DMS79 (cell line): ENCODE results near the gene KRT80.

Experiments used
- DNase-seq: peaks from one replicate; lab custom pipeline; 2025; lab: John Stamatoyannopoulos, UW

The KRT80 gene

DNA sequence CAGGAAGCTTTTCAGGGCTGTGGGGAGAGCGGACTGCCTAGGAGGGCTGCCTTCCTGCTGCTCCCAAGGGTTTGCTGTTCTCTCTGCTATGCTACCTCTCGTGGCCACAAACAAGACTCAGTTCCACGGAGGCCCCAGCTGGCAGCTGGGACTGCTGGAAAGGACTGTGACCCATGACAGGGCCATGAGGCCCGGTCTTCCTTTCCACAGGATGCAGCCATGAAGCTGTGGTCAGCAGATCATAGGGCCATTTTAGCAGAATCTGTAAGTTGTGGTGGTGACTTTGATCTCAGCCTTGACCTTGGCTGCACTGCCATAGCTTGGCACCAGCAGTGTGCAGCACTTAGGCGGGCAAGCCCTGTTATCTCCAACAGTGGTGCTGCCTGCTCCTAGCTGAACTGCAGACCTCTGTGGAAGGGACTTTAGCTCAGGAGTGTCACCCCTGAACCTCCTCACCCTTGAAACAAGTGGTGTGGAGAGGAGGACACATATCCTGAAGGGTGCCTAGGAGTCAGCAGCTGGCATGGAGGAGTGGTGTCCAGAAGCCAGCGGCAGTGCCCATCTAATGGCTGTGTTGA is 12.3 kb downstream of the KRT80 start:
- DNase-seq = no peak

DNA sequence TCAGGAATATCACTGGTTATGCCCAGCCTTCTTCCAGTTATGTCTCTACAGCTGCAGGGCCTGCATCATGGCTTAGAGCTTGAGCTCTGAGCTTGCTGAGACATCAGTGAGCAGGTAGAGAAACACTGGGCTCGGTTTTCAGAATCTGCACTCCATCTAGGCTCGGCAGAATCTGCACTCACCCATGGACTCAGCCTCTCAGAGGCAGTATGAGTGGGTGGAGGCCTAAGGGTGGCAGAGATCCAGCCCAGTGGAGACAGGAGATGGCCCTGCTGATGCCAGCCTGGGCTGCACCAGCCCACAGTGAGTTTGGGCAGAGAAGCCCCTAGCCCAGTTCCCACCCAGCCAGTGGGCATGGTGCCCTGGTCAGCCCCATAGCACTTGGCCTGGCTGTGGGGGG is 12.8 kb downstream of the KRT80 start:
- DNase-seq = no peak

DNA sequence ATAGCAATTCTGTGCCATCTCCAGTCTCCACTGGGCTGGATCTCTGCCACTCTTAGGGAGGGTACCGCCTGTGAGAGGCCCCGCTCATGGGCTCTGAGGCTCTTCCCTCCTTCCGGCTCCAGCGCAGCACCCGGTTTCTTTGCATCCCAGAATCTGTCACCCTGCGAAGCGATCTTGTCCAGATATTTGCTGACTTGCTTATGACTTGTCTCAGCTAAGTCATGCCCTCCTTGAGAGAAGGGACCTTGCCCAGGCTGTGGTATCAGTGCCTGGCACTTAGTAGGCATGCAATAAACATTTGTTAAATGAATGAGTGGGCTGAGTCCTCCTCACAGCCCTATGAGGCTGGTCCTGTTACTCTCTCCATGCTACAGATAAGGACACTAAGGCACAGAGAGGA is 13.4 kb downstream of the KRT80 start:
- no peak for DNase-seq

DNA sequence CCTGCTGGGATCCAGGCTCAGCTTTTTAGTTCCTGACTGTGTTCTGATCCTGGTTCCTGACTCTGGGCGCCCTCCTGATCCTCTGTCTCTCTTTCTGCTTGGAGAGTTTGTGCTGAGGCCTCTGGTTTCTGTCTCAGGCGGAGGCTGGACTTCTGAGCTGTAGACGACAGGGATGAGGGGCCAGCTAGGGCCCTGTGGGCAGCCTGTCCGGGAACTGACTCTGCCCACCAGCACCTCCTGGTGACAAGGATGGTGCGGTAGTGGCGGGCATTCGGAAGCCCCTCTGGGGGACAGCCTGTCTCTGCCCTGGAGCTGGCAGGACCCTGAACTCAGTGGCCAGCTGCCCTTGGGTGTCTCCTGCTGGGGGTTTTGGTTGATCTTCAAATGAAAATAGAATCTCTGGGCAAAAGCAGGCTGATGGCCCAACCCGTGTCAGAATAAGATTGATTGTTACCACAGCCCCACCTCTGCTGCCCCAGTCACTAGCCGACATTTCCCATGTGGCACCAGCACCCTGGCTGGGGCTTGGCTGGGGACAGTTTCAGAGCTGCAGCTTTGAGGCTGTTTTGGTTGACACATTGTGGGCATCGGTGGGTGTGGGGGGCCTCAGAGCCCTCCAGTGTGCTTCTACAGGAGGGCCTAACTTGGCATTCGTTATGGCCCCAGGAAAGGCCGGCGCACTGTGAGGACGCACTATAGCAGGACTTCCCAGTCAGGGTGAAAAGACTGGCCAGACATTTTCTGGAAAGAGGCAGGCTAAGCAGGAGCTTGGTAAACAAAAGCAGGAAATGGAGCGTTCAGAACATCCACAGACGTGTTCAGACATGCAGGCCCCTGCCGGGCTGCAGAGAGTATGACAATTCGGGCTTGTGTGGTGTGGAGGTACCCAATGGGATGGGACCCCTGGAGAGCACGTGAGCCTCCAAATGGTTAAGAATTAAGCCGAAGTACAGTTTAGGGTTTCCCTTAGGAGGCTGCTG is 16.2 kb downstream of the KRT80 start:
- DNase-seq = peak; percentile 84

DNA sequence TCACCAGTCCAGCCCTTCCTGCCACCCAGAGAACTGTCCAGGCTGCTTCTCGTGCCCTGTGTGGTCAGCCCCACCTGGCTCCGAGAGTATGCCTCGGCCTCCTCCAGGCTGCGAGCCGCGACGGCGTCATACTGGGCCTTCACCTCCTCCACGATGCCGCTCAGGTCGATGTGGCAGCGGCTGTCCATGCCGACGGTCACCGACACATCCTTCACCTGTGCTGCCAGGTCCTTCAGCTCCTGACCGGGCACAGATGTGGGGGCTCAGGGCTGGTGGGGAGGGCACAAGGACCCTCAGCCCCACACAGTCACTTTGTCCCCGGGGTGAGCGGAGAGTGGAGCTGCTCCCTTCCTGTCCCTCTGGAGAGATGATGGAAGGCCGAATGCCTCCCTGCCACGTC is 18.3 kb downstream of the KRT80 start:
- no peak for DNase-seq

DNA sequence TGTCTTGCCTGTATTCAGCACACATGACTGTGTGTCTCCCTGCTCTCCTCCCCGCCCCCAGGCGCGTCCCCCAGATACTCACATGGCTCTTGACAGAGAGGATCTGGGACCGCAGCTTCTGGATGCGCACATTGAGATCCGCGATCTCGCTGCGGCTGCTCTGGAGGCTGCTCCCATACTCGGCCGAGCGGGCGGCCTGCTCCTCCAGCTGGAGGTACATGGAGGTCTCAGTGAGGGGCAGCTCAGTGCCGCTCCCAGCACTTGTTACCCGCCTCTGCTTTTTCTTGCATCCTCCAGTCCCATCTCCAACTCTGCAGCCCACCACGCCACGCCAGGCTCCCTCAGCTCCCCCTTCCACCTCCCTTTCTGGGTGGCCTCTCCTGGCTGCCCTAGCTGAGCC is 18.9 kb downstream of the KRT80 start:
- DNase-seq = no peak

DNA sequence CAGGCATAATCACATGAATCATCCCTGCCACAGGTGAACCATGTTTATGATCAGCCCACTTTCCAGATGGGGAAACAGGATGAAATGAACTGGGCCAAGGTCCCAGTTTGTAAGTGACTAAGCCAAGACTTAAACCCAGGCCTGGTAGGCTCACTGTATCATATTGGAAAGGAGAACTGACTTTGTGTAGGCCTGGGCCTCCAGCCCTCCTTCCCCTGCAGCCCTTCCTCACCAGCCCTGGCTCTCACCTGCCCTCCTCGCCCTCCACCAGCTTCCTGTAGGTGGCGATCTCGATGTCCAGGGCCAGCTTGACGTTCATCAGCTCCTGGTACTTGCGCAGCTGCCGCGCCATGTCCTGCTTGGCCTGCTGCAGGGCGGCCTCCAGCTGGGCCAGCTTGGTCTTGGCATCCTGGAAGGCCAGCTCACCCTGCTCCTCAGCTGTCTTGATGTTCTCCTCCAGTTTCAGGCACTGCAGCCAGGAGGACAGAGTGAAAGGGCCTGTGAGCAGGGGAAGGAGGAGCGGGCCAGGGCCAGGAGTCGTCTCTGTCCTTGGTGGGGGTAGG is 19.8 kb downstream of the KRT80 start:
- no peak for DNase-seq

DNA sequence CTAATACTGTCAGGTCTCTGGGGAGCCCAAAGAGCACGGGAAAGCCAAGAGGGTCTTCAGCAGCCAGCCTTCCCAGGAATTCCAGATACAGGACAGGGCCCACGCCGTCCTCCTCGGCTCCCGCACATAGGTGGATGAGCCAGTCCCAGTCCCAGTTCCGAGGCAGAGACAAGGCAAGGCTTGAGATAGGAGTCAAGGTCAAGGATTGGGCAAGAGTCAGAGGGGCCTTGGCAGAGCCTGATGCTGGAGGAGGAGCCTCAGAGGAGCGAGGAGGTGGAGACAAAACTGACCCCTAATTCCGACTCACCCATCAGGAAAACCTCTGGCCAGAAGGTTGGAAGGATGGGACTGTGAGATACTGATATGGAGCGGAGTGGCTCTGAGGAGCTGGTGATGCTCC is 21.0 kb downstream of the KRT80 start:
- DNase-seq = no peak

DNA sequence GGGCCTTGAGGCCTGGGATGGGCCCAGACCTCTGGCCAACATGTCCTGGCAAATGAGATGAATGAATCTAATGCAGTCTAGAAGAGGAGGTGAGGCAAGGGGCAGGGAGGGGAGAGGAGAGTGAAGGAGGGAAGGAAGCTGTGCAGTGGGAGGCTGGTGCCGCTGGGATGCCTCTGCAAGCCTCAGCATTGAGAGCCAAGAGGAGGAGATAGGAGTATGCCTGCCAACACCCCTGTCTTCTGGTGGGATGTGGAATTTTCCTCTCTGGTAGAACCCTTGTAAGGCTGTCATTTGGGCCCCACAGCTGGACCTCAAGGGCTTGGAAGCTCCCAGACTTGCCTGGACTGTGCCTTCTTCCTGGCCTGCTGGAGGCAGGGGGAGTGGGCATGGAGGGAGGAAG is 21.9 kb downstream of the KRT80 start:
- no peak for DNase-seq

DNA sequence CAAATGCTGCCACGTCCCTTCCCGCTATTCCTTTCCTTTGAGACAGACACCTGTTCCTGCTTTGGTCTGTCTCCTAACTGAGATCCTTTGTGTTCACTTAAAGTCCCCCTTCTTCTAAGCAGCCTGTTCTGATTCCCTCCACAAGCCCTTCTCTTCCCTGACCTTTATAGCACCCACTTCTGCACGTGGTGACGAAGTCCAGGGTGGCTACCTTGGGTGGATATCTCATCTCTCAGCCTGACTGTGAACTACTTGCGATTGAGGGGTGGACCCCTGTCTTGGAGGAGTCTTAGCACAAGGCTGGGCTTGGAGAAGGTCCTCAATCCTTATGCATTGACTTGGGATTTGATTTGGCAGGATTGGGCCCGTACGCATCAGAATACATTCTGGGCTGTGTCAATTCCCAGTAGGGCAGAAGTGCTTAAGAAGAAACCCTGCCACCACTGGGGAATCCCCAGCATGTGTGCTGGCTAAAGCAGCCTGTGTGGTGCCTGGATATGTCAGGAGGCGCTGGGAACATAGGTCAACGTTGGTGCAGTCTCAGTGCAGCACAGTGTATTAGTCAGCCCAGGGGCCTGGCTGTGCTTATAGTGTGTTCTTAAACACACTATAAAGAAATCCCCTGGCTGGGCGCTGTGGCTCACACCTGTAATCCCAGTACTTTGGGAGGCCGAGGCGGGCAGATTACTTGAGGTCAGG is 23.6 kb downstream of the KRT80 start:
- DNase-seq = no peak

DNA sequence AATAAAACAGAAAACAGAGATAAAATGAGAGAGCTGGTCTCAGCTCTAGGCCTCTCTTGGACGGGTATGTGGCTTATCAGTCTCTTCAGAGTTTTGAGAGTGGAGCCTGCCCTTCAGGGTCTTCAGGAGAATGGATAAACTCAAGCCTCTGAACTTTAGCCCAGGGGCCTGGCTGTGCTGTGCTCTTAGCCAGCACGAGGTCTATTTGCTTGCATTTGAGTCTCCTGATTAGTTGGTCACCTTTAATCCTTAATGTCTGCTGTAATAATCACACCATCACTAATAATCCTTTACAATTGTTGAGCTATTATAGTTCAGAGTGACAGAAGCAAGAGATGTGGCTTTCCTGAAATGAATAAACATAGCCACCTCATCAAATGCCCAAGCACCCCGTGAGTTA is 24.3 kb downstream of the KRT80 start:
- no peak for DNase-seq

DNA sequence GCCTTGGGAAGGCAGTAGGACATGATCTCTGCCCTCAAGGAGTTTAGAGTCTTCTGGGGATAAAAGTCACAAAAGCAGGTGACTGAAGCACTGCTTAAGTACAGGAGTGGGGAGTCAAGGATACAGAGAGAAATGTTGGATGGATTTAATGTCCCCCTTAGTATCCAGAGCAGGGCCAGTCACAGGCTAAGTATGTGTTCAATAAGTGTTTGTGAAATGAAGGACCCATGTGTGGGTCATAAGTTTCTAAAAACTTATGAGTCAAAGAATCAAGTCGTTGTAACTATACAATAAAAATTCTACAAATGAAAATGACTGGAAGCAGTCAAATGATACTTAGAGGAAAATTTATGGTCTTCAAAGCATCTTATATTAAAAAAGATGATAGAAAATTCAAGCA is 25.1 kb downstream of the KRT80 start:
- no peak for DNase-seq

DNA sequence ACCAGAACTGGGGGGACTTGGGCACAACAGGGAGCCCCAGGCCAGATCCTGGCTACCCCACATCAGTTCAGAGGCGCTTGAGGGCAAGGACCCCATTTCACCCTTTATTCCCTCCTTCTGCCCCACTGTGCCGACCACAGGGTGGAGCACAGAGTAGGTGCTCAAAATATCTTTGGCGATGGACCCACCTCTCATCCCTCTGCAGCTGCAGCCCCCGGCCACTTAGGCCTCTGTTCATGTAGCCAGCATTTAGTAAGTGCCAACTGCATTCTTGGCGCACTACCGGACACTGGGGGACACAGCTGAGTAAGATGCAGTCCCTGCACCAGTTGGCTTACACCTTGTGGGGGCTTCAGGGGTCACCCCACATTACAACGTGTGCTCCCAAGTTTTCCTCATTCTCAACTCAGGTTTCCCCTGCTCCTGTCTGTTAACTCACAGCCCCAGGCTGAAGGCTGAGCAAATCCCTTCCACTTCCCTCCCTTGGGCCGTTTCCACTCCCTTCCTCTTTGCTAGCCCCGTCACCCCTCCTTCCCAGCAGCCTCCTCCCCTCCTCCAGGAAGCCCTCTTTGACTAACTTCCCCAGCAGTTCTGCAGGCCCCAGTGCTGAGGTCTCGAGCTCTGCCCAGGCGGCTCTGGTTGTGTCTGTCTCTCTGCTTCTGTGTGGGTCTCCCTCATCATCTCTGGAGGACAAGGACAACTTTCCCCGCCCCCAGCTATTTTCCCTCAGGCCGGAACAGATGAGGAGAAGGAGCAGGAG is 26.5 kb downstream of the KRT80 start:
- DNase-seq = no peak

DNA sequence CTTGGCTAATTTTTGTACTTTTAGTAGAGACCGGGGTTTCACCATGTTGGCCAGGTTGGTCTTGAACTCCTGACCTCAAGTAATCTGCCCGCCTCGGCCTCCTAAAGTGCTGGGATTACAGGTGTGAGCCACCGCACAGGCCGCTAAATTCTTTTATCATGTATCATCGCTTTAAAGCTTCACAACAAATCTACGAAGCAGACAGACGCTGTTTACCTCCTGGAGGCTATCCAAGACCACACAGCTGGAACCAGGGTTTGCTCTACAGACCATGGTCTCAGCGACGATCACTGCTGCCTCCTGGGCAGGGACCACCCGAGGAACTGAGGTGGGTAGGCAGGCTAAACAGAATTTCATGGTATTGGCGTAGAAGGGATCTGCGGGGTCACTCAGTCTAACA is 27.2 kb downstream of the KRT80 start:
- DNase-seq = no peak

DNA sequence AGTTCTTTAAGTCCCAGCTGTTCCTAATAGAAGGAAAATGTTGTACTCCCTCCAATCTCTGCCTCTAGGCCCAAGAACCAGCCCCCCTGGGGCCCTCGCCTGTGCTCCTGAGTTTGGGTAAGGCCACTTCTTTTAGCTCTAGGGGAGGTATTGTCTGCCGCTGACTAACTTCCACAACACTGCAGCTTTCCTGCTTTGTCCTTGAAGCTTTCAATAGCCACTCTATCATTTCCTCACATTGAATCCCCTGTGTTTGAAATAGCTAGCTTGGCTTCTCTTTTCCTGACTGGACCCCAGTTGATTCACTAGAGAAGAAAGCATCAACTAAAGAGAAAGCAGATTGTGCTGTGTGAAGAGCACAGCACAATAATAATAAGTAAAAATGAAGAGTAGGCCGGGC is 28.8 kb downstream of the KRT80 start:
- no peak for DNase-seq

DNA sequence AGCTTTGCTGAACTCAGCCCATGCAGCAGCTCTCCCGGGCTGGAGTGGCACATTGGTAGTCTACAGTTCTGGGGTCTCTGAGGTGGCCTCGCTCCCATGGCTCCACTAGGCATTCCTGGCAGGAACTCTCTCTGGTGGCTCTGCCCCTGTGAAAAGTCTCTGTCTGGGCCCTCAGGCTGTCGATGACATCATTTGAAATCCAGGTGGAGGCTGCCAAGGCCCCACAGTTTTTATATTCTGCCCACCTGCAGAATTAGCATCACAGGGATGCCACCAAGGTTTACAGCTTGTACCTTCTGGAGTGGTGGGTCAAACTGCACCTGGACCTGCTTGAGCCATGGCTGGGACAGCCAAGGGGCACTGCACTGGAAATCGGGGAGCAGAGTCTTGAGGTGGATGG is 31.6 kb downstream of the KRT80 start:
- no peak for DNase-seq

DNA sequence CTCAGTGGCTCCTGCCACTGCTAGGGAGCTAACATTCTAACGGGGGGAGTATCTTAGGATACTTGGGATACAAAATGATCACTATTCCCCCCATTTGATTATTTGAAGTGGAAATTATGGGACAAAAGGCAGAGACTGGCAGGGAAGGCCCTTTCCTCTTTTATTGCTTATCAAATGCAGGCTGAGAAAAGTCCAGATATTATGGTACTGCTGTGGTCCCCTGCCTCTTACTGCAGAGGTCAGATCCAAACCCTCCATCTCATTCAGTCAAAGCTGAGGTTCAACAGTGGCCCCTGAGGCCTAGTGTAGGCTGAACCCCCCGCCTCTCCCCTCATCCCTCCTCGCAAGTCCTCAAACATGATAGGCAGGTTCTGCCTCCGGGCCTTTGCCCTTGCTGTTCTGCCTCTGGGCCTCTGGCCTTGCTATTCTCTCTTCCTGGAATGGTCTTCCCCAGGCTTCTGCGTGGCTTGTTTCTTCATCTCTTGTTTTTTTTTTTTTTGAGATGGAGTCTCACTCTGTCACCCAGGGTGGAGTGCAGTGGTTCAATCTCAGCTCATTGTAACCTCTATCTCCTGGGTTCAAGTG is 34.2 kb downstream of the KRT80 start:
- no peak for DNase-seq

DNA sequence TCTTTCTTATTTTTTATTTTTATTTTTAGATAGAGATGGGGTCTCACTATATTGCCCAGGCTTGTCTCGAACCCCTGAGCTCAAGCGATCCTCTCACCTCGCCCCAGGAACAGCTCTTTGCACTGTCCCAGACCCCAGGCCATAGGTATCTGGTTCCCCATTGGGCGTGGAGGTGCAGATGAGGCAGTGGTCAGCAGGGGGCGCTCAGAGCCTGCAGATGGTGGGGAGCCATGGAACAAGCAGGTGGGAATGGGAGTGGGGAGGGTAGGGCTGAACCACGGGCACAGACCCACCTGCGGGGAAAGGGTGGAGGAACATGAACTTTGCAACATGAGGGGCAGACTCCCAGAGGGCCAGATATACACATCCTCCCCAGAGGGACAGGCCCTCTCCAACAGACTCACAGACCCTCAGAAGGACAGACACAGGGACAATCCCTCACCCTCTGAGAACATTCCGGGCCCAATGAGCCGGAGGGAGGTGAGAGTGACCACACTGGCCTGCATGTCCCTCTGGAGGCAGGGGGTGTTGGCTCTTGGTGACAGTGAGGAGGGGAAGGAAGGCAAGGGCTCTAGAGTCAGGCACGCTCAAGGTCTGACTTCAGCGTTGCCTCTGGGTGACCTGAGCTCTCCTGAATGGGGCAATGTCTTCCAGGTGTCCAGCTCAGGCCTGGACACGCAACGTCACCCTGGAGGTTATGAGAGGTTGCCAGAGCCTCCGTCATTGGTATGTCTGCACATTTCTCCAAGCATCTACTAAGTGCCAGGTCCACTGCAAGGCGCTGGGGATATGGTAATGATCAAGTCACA is 34.9 kb downstream of the KRT80 start:
- no peak for DNase-seq

DNA sequence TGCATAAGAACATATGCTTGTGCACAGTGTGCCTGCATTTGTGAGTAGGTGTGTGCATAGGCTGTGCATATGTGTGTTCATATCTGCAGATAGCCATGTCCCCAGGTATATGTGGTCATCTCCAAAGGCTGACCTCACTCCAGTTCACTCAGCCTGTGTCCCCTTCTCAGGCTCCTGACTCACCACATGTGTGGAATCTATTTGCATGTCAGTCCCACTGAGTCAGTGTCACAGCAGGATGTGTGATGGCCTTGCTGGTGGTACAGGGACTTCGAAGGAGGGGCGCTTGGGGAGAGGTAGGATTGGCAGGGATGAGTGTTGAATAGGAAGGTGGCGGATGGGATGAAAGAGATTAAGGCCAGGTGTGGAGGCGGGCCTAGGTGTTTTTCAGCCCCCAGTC is 35.5 kb downstream of the KRT80 start:
- no peak for DNase-seq

DNA sequence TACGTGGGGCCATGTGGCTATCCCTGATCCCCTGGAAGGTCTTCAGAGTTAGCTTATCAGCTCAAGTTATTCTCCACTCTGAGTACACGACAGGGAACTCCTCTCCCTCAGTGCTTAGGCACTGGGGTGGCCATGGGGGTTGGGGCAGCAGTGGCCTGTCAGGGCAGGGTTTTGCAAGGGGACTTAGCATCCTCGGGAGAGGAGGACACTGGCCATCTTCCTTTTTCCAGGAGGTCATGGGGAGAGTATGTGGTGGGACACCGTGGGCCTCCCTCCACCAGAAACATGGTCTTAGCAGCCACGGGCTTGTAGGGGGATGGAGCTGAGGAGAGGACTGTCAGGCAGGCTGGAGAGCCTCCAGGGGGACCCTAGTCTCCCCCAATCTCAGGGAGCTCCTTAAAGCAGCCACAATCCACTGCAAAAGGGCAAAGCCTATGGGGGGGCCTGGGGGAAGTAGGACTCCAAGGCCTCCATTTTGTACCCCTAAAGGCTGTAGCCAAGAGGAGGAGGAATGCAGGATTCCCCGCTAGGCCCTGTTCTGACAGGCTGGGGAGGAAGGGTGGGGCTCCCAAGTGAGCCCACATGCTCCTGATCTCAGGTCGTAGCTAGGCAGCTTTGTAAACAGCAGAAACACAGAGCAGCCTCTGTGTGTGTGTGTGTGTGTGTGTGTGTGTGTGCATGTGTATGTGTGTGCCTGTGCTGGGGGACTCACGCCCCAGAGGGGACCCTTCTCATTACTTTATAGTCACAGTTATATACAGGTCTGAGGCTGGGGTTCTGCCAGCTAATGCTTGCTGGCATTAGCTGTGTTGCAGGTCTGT is 36.6 kb downstream of the KRT80 start:
- no peak for DNase-seq
